ENCODE results near the gene FRMPD2. TPM values are rescaled to one million over a fixed set of nuclear protein-coding genes. Genes with fewer than 3 reads are reported as not detected.
A peak's percentile ranks its signal among the peaks of the same experiment; 100 is the strongest.

FRMPD2 gene
- total RNA-seq, 1 experiment from 2014 or later = not detected

GRCh38 chr10:48234295-48234694 lies 40.2 kb downstream of the FRMPD2 start:
- Mint-ChIP-seq H3K36me3 (ENCODE audit: insufficient read depth, unreplicated experiment) (no peaks in the 10 kb centered on the region), H3K27me3 (ENCODE audit: insufficient read depth, unreplicated experiment) (peaks cover 7% of the 10 kb centered on the region), H3K4me1 (ENCODE audit: low read depth, unreplicated experiment) (no peaks in the 10 kb centered on the region), H3K4me3 (ENCODE audit: unreplicated experiment) (no peak overlapping the region), H3K9me3 (ENCODE audit: unreplicated experiment) (no peaks in the 10 kb centered on the region), H3K27ac (ENCODE audit: unreplicated experiment) (no peak overlapping the region)
- H3K9me3 ChIP-seq = no peaks in the 10 kb centered on the region
- ChIA-PET CTCF (no interaction called here), POLR2A (no interaction called here)
- no peaks in the 10 kb centered on the region for H3K36me3 ChIP-seq (ENCODE audit: control insufficient read depth, insufficient read depth, low read length)
- no TSS peak for BruUV-seq (replicated peaks)
- TF ChIP-seq CTCF (IDR thresholded peaks at IDR 0.05; ENCODE audit: insufficient read depth in 1 of 2, low read depth in 1 of 2, low read length in 1 of 2, severe bottlenecking in 1 of 2, unreplicated experiment in 1 of 2) = no peak
- no peak overlapping the region for H3K4me3 ChIP-seq (ENCODE audit: low read depth, low read length)
- no peaks in the 10 kb centered on the region for H3K27me3 ChIP-seq (replicated peaks; ENCODE audit: control insufficient read depth, insufficient read depth, low read length)
- intact Hi-C loops (cut with micrococcal nuclease; ENCODE audit: unreplicated experiment) = no loop called here
- H3K4me1 ChIP-seq = no peaks in the 10 kb centered on the region
- DNase-seq = peak in 1 of 2 experiments; percentile 21

GRCh38 chr10:48233559-48234005 lies 40.9 kb downstream of the FRMPD2 start:
- Mint-ChIP-seq H3K36me3 (ENCODE audit: insufficient read depth, unreplicated experiment) (no peaks in the 10 kb centered on the region), H3K27ac (ENCODE audit: unreplicated experiment) (no peak overlapping the region), H3K27me3 (ENCODE audit: insufficient read depth, unreplicated experiment) (peaks cover 4% of the 10 kb centered on the region), H3K9me3 (ENCODE audit: unreplicated experiment) (no peaks in the 10 kb centered on the region), H3K4me3 (ENCODE audit: unreplicated experiment) (no peak overlapping the region), H3K4me1 (ENCODE audit: low read depth, unreplicated experiment) (no peaks in the 10 kb centered on the region)
- Histone ChIP-seq H3K27me3 (replicated peaks; ENCODE audit: control insufficient read depth, insufficient read depth, low read length) (no peaks in the 10 kb centered on the region), H3K9me3 (no peaks in the 10 kb centered on the region), H3K4me3 (ENCODE audit: low read depth, low read length) (no peak overlapping the region), H3K36me3 (ENCODE audit: control insufficient read depth, insufficient read depth, low read length) (no peaks in the 10 kb centered on the region), H3K4me1 (no peaks in the 10 kb centered on the region)
- peak in 1 of 2 experiments; percentile 26 for DNase-seq
- intact Hi-C loops (cut with micrococcal nuclease; ENCODE audit: unreplicated experiment) = no loop called here
- TF ChIP-seq CTCF (IDR thresholded peaks at IDR 0.05; ENCODE audit: insufficient read depth in 1 of 2, low read depth in 1 of 2, low read length in 1 of 2, severe bottlenecking in 1 of 2, unreplicated experiment in 1 of 2) = peak in 1 of 2 experiments; percentile 44
- no TSS peak for BruUV-seq (replicated peaks)
- ChIA-PET POLR2A (no interaction called here), CTCF (no interaction called here)

GRCh38 chr10:48232717-48233447 lies 41.6 kb downstream of the FRMPD2 start:
- Histone ChIP-seq H3K36me3 (ENCODE audit: control insufficient read depth, insufficient read depth, low read length) (no peaks in the 10 kb centered on the region), H3K27me3 (replicated peaks; ENCODE audit: control insufficient read depth, insufficient read depth, low read length) (no peaks in the 10 kb centered on the region), H3K9me3 (no peaks in the 10 kb centered on the region), H3K4me1 (no peaks in the 10 kb centered on the region), H3K4me3 (ENCODE audit: low read depth, low read length) (no peak overlapping the region)
- no peaks in the 10 kb centered on the region for H3K9me3 Mint-ChIP-seq (ENCODE audit: unreplicated experiment)
- TF ChIP-seq CTCF (IDR thresholded peaks at IDR 0.05; ENCODE audit: insufficient read depth in 1 of 2, low read depth in 1 of 2, low read length in 1 of 2, severe bottlenecking in 1 of 2, unreplicated experiment in 1 of 2) = no peak
- H3K27ac Mint-ChIP-seq (ENCODE audit: unreplicated experiment) = no peak overlapping the region
- no TSS peak for BruUV-seq (replicated peaks)
- H3K4me1 Mint-ChIP-seq (ENCODE audit: low read depth, unreplicated experiment) = no peaks in the 10 kb centered on the region
- peak in 1 of 2 experiments; percentile 27 for DNase-seq
- intact Hi-C loops (cut with micrococcal nuclease; ENCODE audit: unreplicated experiment) = no loop called here
- POLR2A ChIA-PET = no interaction called here
- peaks cover 6% of the 10 kb centered on the region for H3K27me3 Mint-ChIP-seq (ENCODE audit: insufficient read depth, unreplicated experiment)
- no peak overlapping the region for H3K4me3 Mint-ChIP-seq (ENCODE audit: unreplicated experiment)
- CTCF ChIA-PET = no interaction called here
- no peaks in the 10 kb centered on the region for H3K36me3 Mint-ChIP-seq (ENCODE audit: insufficient read depth, unreplicated experiment)

Measured in Caco-2 (cell line).